ENCODE results near the gene MC2R. TPM values are rescaled to one million over a fixed set of nuclear protein-coding genes. Genes with fewer than 3 reads are reported as not detected.

The MC2R gene
- total and polyA plus RNA-seq, 2 of the 8 experiments (the other 6 are each of a cell fraction or from before 2014, with no cell fraction given), result not detected

GRCh38 chr18:13877157-13877556 is 38.2 kb downstream of the MC2R start:
- H3K56ac ChIP-seq (replicated peaks; ENCODE audit: insufficient read length, low read depth, low read length), result no peak overlapping the region
- H3K36me3 ChIP-seq (ENCODE audit: control insufficient read depth in 2 of 4, insufficient read depth in 4 of 4, low read length in 3 of 4), result no peaks in the 10 kb centered on the region
- no peak overlapping the region for H2AFZ ChIP-seq (ENCODE audit: low read length)
- H3K4me2 ChIP-seq (ENCODE audit: insufficient read depth in 1 of 2, low read depth in 2 of 2, low read length in 2 of 2), result no peak overlapping the region
- no peaks in the 10 kb centered on the region for H3K79me2 ChIP-seq (ENCODE audit: control insufficient read depth in 1 of 2, insufficient read depth in 2 of 2, low read length in 2 of 2)
- H2BK12ac ChIP-seq (ENCODE audit: low read depth, low read length), result no peak overlapping the region
- H3K79me1 ChIP-seq (ENCODE audit: low read depth, low read length), result no peaks in the 10 kb centered on the region
- FAIRE-seq (no peak), DNase-seq (ENCODE audit: low read depth in 1 of 2, low spot score in 2 of 2) (no peak)
- no peak overlapping the region for H3K9ac ChIP-seq (replicated peaks in 1 of 4; ENCODE audit: extremely low read depth in 1 of 4, low read depth in 3 of 4, low read length in 3 of 4)
- H4K20me1 ChIP-seq (replicated peaks in 1 of 2; ENCODE audit: control insufficient read depth in 1 of 2, insufficient read depth in 2 of 2, low read length in 2 of 2), result no peaks in the 10 kb centered on the region
- no peaks in the 10 kb centered on the region for H3K9me3 ChIP-seq (ENCODE audit: insufficient read depth in 2 of 2, low read depth in 1 of 2, low read length in 1 of 2)
- no peak overlapping the region for H2BK5ac ChIP-seq (ENCODE audit: low read depth, low read length)
- H2BK120ac ChIP-seq (replicated peaks; ENCODE audit: low read depth, low read length), result no peak overlapping the region
- H3K23ac ChIP-seq (ENCODE audit: insufficient read length), result no peak overlapping the region
- H3K23me2 ChIP-seq (ENCODE audit: low read depth, low read length), result no peaks in the 10 kb centered on the region
- ChIA-PET CTCF (ENCODE audit: partially characterized antibody) (interaction anchor here (0.5 to 1.7 kb wide), 5 partner anchors 35 to 210 kb away, joined by 3 to 5 read pairs (median 3); partner anchors contain the start of gene MC5R), POLR2A (ENCODE audit: partially characterized antibody) (no interaction called here)
- H2BK15ac ChIP-seq (ENCODE audit: low read length), result no peak overlapping the region
- no peak overlapping the region for H3K18ac ChIP-seq (ENCODE audit: extremely low read depth, low read length)
- H4K5ac ChIP-seq (ENCODE audit: insufficient read length, low read depth, low read length), result no peak overlapping the region
- no peak overlapping the region for H3K4me3 ChIP-seq (ENCODE audit: extremely low read depth in 1 of 4, insufficient read depth in 2 of 4, low read depth in 3 of 4, low read length in 4 of 4)
- H3K27me3 ChIP-seq (replicated peaks in 1 of 4; ENCODE audit: control insufficient read depth in 3 of 4, extremely low read depth in 1 of 4, insufficient read depth in 3 of 4, low read length in 3 of 4), result 0 out of 7 replicates have a peak, but pooled peaks cover 0 to 3% (median 0%) of the 10 kb centered on the region in 4 experiments
- no peak overlapping the region for H4K8ac ChIP-seq (ENCODE audit: extremely low read depth, insufficient read depth, low read length)
- H2AK5ac ChIP-seq (ENCODE audit: low read depth, low read length), result no peak overlapping the region
- H2BK20ac ChIP-seq (ENCODE audit: low read length), result no peak overlapping the region
- H3K4ac ChIP-seq (replicated peaks; ENCODE audit: insufficient read length, low read depth, low read length), result no peak overlapping the region
- H4K91ac ChIP-seq (replicated peaks; ENCODE audit: insufficient read length, low read length), result no peak overlapping the region
- no peak overlapping the region for H3K14ac ChIP-seq (ENCODE audit: insufficient read length)
- no peak overlapping the region for H3K27ac ChIP-seq (ENCODE audit: low read depth, low read length)
- 84% methylated on average over 4 of the region's 4 CpGs; no CpG with 5 or more reads in 1 of the 2 experiments for WGBS, 2 experiments (ENCODE audit: extremely low coverage in 1 of 2, insufficient coverage in 1 of 2, insufficient read length in 1 of 2, insufficient replicate concordance in 2 of 2, low coverage in 1 of 2, low lambda C conversion rate in 2 of 2, missing lambda C conversion rate in 1 of 2)
- peaks cover 0 to 4% (median 0%) of the 10 kb centered on the region in 4 experiments; a peak in 2 of 7 replicates for H3K4me1 ChIP-seq (replicated peaks in 1 of 4; ENCODE audit: control insufficient read depth in 3 of 4, insufficient read depth in 4 of 4, low read length in 3 of 4)
- TF ChIP-seq EZH2 (IDR thresholded peaks at IDR 0.05; ENCODE audit: low read depth, low read length, severe bottlenecking) (no peak), CBX5 (IDR thresholded peaks at IDR 0.05; ENCODE audit: low read depth, low read length) (no peak), ATF2 (IDR thresholded peaks at IDR 0.05; ENCODE audit: low read length) (no peak), CHD1 (IDR thresholded peaks at IDR 0.05; ENCODE audit: low read depth, low read length) (no peak), CTBP2 (IDR thresholded peaks at IDR 0.05; ENCODE audit: borderline replicate concordance, insufficient read depth, insufficient read length, low read length) (no peak), NRF1 (IDR thresholded peaks at IDR 0.05; ENCODE audit: low read depth, low read length) (no peak), GABPA (IDR thresholded peaks at IDR 0.05; ENCODE audit: borderline replicate concordance, insufficient read depth, low read length) (no peak), HDAC2 (IDR thresholded peaks at IDR 0.05; ENCODE audit: borderline replicate concordance in 1 of 2, low read depth in 2 of 2, low read length in 2 of 2) (no peak), E2F6 (IDR thresholded peaks at IDR 0.05) (no peak), EP300 (IDR thresholded peaks at IDR 0.05; ENCODE audit: borderline replicate concordance in 1 of 2, low read depth in 2 of 2, low read length in 2 of 2) (no peak)
